Activated naive CD8-positive, alpha-beta T cell treated with anti-CD3 and anti-CD28 coated beads, Interleukin-2, amount 10 ng/mL, durations not matched to agents 7 days and 5 days (primary cell): ENCODE results near the gene ARSJ. TPM values are rescaled to one million over a fixed set of nuclear protein-coding genes. Genes with fewer than 3 reads are reported as not detected.
"Not testable (repeated sequence)": the region's sequence is repeated elsewhere in the genome, so short reads cannot be mapped to it uniquely, and the experiment has no call there.

Experiments
- ATAC-seq: fragments of 150-1000 bp; cut with Tn5 transposase; one replicate; pipeline ENCODE4 v1.10.0; 2021; ENCODE audit warnings: low read depth, moderate library complexity
- POLR2A ChIA-PET: fragments of 350-600 bp; sonication (Branson Sonifier 250); formaldehyde crosslinking; loops from one replicate; lab custom pipeline; 2021; ENCODE audit warnings: antibody characterized with exemption; lab: Charles Lee
- DNase-seq: peaks from one replicate; pipeline ENCODE4 v3.0.0; 2021
- H3K27ac Mint-ChIP-seq: one replicate; pipeline ENCODE4 v1.8.0; 2022; ENCODE audit warnings: mild to moderate bottlenecking, mixed read lengths
- H3K27me3 Mint-ChIP-seq: one replicate; pipeline ENCODE4 v1.8.0; 2022; ENCODE audit warnings: mild to moderate bottlenecking, moderate library complexity, mixed read lengths
- H3K36me3 Mint-ChIP-seq: one replicate; pipeline ENCODE4 v1.8.0; 2021; ENCODE audit warnings: mild to moderate bottlenecking, mixed read lengths
- H3K4me1 Mint-ChIP-seq: one replicate; pipeline ENCODE4 v1.8.0; 2021; ENCODE audit warnings: mixed read lengths
- H3K4me3 Mint-ChIP-seq: one replicate; pipeline ENCODE4 v1.8.0; 2022; ENCODE audit warnings: mild to moderate bottlenecking, moderate library complexity, mixed read lengths
- H3K9me3 Mint-ChIP-seq: one replicate; pipeline ENCODE4 v1.8.0; 2021; ENCODE audit warnings: mixed read lengths
- total RNA-seq, 2 experiments: library from RNA; stranded (reverse); gene quantifications; one replicate each; pipeline ENCODE4 v1.2.3, GENCODE V29; 2021

ARSJ gene
- total RNA-seq, 2 experiments from 2014 or later: 0.23 TPM; not detected in 1

DNA sequence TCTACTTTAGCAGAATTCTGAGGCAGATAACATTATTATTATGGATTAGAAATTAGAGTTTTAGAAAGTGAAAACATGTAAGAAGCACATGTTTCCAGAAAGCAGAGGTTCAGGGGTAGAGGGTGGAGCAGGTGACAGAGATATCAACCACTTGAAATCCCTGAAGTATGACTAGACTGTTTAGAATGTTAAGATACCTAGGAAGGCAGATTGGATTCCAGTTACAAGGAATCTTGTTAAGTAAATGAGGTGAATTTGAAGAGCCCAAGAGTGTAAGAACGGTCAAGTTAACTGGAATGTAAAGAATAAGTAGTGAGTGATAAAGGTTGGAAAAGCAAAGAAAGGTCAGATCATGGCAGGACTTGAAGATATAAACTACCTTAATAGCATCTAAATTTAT, 37.6 kb downstream of the ARSJ start:
- ATAC-seq: no peak
- no peaks in the 10 kb centered on the region for H3K36me3 Mint-ChIP-seq
- POLR2A ChIA-PET: no interaction called here
- H3K4me3 Mint-ChIP-seq: no peak overlapping the region
- H3K27ac Mint-ChIP-seq: no peak overlapping the region
- H3K4me1 Mint-ChIP-seq: peaks cover 8% of the 10 kb centered on the region
- DNase-seq: no peak
- no peaks in the 10 kb centered on the region for H3K9me3 Mint-ChIP-seq
- H3K27me3 Mint-ChIP-seq: no peaks in the 10 kb centered on the region

DNA sequence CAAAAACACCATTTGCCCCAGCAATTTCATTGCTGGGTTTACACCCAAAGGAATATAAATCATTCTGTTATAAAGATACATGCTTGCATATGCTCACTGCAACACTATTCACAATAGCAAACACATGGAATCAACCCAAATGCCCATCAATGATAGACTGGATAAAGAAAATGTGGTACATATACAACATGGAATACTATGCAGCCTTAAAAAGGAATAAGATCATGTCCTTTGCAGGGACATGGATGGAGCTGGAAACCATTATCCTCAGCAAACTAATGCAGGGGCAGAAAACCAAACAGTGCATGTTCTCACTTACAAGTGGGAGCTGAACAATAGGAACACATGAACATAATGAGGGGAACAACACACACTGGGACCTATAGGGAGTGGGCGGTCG, 39.3 kb downstream of the ARSJ start:
- POLR2A ChIA-PET, H3K36me3 Mint-ChIP-seq, H3K27me3 Mint-ChIP-seq, H3K4me1 Mint-ChIP-seq, DNase-seq, H3K27ac Mint-ChIP-seq, H3K9me3 Mint-ChIP-seq, H3K4me3 Mint-ChIP-seq, ATAC-seq: not testable (repeated sequence)

DNA sequence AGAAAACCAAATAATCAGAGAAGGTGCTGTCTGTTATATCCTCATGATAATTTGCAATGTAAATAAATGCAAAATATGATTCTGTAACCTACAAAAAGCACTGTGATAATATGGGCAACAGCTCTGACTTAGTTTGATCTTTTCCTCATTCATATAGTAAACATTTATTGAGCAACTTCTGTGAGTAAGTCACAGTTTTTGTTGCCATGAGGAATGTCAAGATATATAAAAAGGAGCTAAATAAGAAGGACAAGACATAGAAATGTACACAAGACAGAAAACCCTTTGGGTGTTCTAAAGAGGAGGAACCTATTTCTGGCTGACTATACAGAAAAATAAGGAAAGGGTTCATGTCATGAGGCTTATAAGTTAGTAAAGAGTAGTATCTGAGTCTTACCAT, 44.3 kb downstream of the ARSJ start:
- no peak overlapping the region for H3K4me3 Mint-ChIP-seq
- no peak overlapping the region for H3K27ac Mint-ChIP-seq
- POLR2A ChIA-PET: no interaction called here
- ATAC-seq (no peak), DNase-seq (no peak)
- H3K36me3 Mint-ChIP-seq: no peaks in the 10 kb centered on the region
- no peaks in the 10 kb centered on the region for H3K4me1 Mint-ChIP-seq
- no peaks in the 10 kb centered on the region for H3K27me3 Mint-ChIP-seq
- peaks cover 2% of the 10 kb centered on the region for H3K9me3 Mint-ChIP-seq

DNA sequence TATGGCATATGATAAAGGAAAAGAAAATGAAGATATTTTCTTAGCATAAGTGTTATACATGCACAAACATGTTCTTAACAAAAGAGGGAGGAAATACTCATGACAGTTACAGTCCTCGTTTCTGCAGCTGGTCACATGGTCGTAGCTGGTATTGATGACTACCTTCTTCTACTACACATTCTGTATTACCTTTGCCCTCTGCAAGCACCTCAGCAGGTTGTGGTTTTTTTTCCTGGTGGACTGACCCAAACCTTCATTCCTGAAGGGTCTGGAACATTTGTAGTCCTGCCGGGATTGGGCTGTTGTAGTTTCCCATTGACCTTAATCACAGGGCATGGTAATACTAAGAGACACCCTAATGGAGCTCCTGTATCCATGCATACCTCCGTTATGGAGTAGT, 54.7 kb downstream of the ARSJ start:
- ATAC-seq, H3K9me3 Mint-ChIP-seq, H3K27ac Mint-ChIP-seq, POLR2A ChIA-PET, DNase-seq, H3K4me3 Mint-ChIP-seq, H3K4me1 Mint-ChIP-seq, H3K36me3 Mint-ChIP-seq, H3K27me3 Mint-ChIP-seq: not testable (repeated sequence)

DNA sequence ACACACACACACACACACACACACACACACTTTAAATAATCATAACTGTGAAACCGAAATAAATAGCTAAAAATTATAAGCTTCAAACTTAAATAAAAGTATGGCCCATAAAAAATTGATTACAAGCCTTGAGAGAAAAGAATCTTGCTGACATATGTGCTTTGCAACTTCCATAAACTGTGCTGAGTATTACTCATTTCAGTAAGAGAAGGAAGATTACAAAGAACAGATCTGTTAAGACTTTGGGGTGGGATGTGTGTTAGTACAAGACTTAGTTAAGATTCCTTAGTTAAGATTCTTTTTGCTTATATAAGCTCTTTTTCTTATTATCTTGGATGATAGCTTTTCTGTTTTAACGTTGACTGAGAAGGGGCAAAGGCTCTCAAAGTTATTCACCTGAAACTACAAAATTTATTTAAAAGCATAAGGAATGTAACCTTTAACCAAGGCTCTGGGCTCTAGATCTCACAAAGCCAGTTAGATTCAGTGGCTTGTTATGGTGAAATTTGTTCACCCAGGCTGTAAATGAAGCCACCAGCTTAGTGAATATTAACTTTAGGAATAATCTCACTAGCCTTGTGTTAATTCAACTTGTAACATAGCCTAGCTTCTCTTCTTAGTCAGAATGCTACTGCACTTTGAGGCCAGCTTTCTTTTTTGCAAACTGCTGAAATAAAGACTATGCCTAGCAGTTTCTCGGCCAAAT, 58.2 kb downstream of the ARSJ start:
- Mint-ChIP-seq H3K27me3 (no peaks in the 10 kb centered on the region), H3K4me3 (no peak overlapping the region), H3K4me1 (peaks cover 3% of the 10 kb centered on the region), H3K27ac (no peak overlapping the region), H3K36me3 (peaks cover 4% of the 10 kb centered on the region), H3K9me3 (no peaks in the 10 kb centered on the region)
- DNase-seq: no peak
- POLR2A ChIA-PET: no interaction called here
- no peak for ATAC-seq

DNA sequence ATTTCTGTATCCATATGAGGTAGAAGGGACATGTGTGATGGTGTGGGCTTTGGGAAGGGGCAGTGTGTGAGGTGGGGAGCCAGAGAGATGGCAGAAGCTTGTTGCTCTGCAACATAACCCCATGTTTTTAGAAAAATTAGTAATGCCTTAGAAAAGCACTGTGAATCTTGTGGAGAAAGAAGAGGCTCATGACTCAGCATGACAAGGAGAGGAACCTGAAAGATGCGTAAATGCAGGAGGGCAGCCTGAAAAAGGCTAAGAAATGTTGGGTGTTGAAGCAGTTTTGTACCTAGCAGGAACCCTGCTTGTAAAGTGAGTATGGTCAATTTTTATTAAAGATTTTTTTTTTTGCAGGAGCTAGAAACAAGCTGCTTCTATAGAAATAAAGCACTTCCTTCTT, 59.8 kb downstream of the ARSJ start:
- no peak for ATAC-seq

DNA sequence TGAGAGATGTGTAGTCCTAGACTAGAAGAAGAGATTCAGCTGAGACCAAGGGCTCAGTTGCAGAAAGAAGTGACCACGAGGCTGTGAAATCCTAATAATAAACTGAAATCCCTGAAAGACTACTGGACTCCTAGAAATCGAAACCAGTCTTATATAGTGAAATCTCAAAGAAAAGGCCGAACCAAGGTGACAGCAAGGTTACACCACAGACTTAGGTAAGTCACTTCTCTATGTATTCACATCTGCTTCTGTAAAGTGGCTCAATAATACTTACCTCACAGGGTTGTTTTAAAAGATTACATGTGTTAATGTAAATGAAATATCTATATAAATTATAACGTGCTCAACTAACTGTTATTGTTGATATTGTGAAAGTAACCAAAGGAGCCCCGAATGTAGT, 60.3 kb downstream of the ARSJ start:
- Mint-ChIP-seq H3K36me3 (peaks cover 4% of the 10 kb centered on the region), H3K9me3 (no peaks in the 10 kb centered on the region), H3K27me3 (no peaks in the 10 kb centered on the region), H3K4me3 (no peak overlapping the region), H3K4me1 (peaks cover 3% of the 10 kb centered on the region), H3K27ac (no peak overlapping the region)
- no peak for ATAC-seq
- POLR2A ChIA-PET: no interaction called here
- no peak for DNase-seq

More for the DNA sequence above, 59.8 kb downstream of the ARSJ start:
- Mint-ChIP-seq H3K36me3 (peaks cover 4% of the 10 kb centered on the region), H3K4me1 (peaks cover 3% of the 10 kb centered on the region), H3K9me3 (no peaks in the 10 kb centered on the region), H3K27ac (no peak overlapping the region), H3K27me3 (no peaks in the 10 kb centered on the region), H3K4me3 (no peak overlapping the region)
- POLR2A ChIA-PET: no interaction called here
- no peak for DNase-seq

DNA sequence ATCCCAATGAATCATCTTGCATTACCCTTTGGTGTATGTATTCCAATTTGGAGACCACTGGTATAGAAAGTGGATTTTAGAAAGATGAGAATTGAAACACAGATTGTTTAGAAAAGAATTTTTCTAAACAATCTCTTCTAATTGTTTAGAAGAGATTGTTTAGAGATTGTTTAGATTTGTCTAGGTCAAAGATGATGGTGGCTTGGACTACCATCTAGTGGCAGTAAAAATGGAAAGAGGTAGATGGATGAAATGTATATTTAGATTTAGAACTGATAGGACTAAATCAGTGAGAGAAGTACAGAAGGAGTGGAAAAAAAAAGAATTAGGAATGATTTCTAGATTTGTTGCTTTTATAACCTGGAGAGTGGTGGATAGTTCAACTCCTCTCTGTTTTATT, 70.6 kb downstream of the ARSJ start:
- DNase-seq: no peak
- H3K27me3 Mint-ChIP-seq: no peaks in the 10 kb centered on the region
- peaks cover 2% of the 10 kb centered on the region for H3K36me3 Mint-ChIP-seq
- ATAC-seq: no peak
- POLR2A ChIA-PET: no interaction called here
- no peak overlapping the region for H3K27ac Mint-ChIP-seq
- H3K4me1 Mint-ChIP-seq: peaks cover 6% of the 10 kb centered on the region
- no peak overlapping the region for H3K4me3 Mint-ChIP-seq
- H3K9me3 Mint-ChIP-seq: peaks cover 4% of the 10 kb centered on the region

DNA sequence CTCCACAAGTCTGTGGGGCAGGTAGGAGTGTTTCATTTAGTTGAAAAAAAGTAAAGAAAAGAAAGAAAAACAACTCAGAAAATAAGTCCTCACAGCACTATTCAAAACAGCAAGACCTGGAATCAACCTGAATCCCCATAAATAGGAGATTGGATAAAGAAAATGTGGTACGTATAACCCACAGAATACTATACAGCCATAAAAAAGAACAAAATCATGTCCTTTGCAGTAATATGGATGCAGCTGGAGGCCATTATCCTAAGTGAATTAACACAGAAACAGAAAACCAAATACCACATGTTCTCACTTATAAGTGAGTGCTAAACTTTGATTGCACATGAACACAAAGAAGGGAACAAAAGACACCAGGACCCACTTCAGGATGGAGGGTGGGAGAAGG, 71.9 kb downstream of the ARSJ start:
- Mint-ChIP-seq H3K27me3 (no peaks in the 10 kb centered on the region), H3K27ac (no peak overlapping the region), H3K36me3 (peaks cover 2% of the 10 kb centered on the region), H3K9me3 (peaks cover 4% of the 10 kb centered on the region), H3K4me1 (peaks cover 10% of the 10 kb centered on the region), H3K4me3 (no peak overlapping the region)
- DNase-seq (no peak), ATAC-seq (no peak)
- POLR2A ChIA-PET: no interaction called here

DNA sequence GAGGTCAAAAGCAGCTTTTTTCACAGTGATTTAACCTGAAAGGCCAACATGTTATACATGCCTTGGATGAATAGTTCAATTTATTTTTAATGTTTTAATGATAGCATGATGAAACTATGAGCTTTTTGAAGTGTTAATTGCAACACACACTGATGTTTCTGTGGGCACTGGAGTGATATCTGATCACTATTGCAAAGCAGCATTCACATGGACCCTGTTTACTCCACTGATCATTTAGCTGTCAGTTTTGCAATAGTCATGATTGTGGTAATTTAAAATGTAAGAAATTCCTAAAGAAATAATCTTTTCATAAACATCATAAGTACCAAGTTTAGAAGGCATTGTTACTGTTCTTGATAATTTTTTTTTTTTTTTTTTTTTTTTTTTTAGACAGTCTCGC, 74.1 kb downstream of the ARSJ start:
- POLR2A ChIA-PET: no interaction called here
- ATAC-seq: no peak
- H3K4me3 Mint-ChIP-seq: no peak overlapping the region
- peaks cover 2% of the 10 kb centered on the region for H3K36me3 Mint-ChIP-seq
- DNase-seq: no peak
- peaks cover 22% of the 10 kb centered on the region for H3K4me1 Mint-ChIP-seq
- H3K27ac Mint-ChIP-seq: no peak overlapping the region
- H3K9me3 Mint-ChIP-seq: peaks cover 4% of the 10 kb centered on the region
- no peaks in the 10 kb centered on the region for H3K27me3 Mint-ChIP-seq

DNA sequence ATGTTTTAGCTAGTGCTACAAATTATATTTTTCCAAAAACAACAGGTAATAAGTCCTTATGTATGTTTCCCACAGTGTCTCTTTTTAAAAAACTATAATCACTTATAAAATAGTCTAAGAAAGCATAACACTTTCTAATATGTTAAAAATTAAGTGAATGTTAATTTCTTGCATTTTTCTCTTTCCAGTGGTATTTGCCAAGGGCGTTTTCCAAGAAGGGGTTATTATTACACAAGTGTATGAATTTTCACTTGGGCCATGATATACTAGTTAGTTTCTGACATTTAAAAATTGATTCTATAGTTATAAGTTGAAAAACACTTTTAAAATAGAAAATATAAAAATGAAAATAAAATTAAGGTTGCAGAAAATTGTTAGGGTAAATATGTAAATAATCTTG, 74.6 kb downstream of the ARSJ start:
- Mint-ChIP-seq H3K4me3 (no peak overlapping the region), H3K4me1 (peaks cover 25% of the 10 kb centered on the region), H3K36me3 (peaks cover 2% of the 10 kb centered on the region), H3K27me3 (no peaks in the 10 kb centered on the region), H3K27ac (no peak overlapping the region), H3K9me3 (peaks cover 4% of the 10 kb centered on the region)
- DNase-seq (no peak), ATAC-seq (no peak)
- POLR2A ChIA-PET: no interaction called here

DNA sequence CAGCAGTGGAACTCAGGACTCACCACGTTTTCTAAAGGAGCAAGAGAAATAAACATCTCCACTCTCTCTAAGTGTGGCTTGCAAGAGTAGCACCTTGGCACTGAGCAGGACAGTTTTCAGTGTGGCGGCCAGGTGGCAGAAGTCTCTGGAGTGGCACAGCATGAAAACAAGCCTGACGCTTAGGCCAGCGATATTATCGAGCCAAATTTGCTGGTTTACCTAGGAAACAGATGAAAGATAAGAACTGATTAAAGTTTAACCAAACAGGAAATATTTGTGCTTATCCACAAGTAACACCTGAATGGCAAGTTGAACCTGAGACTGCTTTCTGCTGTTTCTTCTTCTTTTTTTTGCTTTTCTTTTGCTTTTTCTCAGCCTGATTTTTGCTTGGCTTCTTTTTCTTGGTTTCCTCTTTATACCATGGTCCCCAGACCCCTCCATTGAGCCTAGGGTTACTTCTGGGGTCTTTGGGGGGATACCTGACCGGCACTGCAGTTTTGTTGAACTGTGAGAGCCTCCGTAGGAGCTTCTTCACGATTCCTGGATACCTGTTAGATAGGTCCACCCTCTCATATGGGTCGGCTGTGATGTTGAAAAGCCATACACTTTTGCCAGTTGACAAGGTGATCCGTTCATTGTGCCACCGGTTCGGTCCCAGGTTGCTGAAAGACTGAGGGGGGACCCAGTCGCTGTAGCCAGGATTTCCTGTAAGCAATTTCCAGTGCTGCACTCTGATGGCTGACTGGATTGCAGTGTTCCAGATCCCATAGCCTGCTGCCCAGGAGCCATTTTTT, 77.3 kb downstream of the ARSJ start:
- Mint-ChIP-seq H3K27ac (peak overlapping the region; percentile 57), H3K4me3 (peak overlapping the region; percentile 51), H3K9me3 (no peaks in the 10 kb centered on the region), H3K36me3 (peaks cover 2% of the 10 kb centered on the region), H3K27me3 (no peaks in the 10 kb centered on the region), H3K4me1 (peaks cover 38% of the 10 kb centered on the region)
- peak; percentile 87 for ATAC-seq
- POLR2A ChIA-PET: no interaction called here
- DNase-seq: peak; percentile 53

DNA sequence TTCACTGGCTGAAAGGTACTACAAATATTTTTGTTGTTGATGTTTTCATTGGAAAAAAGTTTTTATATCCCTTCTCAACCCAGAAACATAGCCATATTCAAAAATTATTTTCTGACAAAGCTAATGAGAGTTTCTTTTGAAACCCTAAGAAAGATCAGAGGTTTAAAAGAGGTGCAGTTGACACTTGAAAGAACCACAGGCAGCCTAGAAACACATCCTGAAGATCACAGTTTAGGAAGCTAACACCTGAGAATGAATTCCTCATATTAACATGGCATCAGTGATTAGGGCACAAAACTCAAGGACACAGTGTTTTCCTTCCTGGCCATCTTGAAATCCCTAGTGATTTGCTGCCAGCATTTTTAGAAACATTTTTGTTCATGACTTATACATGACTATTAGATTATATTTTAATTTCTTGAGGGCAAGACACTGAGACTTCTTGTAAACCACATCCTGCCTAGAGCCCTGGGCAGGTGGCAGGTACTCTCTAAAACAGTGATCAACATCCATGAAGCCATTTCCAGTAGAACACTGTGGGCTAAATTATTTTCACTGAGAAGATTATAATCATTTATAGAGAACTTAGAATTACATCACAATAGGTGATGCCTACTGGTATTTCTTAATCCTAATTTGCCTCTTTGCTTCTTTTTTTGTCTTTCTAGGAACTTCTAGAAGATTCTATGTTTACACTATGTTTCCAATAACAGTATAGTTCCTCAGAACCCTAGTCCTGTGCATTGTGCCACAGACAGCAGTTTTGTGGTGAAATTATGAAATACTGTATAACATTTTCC, 80.0 kb downstream of the ARSJ start:
- Mint-ChIP-seq H3K27ac (peak overlapping the region; percentile 60), H3K4me1 (peaks cover 35% of the 10 kb centered on the region), H3K9me3 (peaks cover 1% of the 10 kb centered on the region), H3K36me3 (peaks cover 2% of the 10 kb centered on the region), H3K4me3 (peak overlapping the region; percentile 29), H3K27me3 (no peaks in the 10 kb centered on the region)
- DNase-seq (no peak), ATAC-seq (peak; percentile 79)
- POLR2A ChIA-PET: no interaction called here
